Activated B cell treated with CpG ODN at 0.5 μM for 24 hours (primary cell): ENCODE data around the gene PXYLP1. TPM values are rescaled to one million over a fixed set of nuclear protein-coding genes. Genes with fewer than 3 reads are reported as not detected.

Experiments used
- ATAC-seq: fragments of 200-7000 bp; cut with Tn5 transposase; one replicate; pipeline ENCODE4 v1.10.0; 2021; ENCODE audit warnings: low read depth, mild to moderate bottlenecking, moderate library complexity
- CTCF ChIA-PET: fragments of 350-600 bp; sonication (Branson Sonifier 250); formaldehyde crosslinking; loops from one replicate; lab custom pipeline; 2021; ENCODE audit warnings: antibody characterized with exemption; lab: Charles Lee
- POLR2A ChIA-PET: fragments of 350-600 bp; sonication (Branson Sonifier 250); formaldehyde crosslinking; loops from one replicate; lab custom pipeline; 2021; ENCODE audit warnings: antibody characterized with exemption; lab: Charles Lee
- DNase-seq: peaks from one replicate; pipeline ENCODE4 v3.0.0; 2022
- H3K27ac Mint-ChIP-seq: one replicate; pipeline ENCODE4 v1.8.0; 2020; ENCODE audit warnings: mixed read lengths
- H3K27me3 Mint-ChIP-seq: one replicate; pipeline ENCODE4 v1.8.0; 2021; ENCODE audit warnings: mixed read lengths
- H3K36me3 Mint-ChIP-seq: one replicate; pipeline ENCODE4 v1.8.0; 2021; ENCODE audit warnings: low read depth, mixed read lengths
- H3K4me1 Mint-ChIP-seq: one replicate; pipeline ENCODE4 v1.8.0; 2021; ENCODE audit warnings: mixed read lengths
- H3K4me3 Mint-ChIP-seq: one replicate; pipeline ENCODE4 v1.8.0; 2020; ENCODE audit warnings: mild to moderate bottlenecking, mixed read lengths
- H3K9me3 Mint-ChIP-seq: one replicate; pipeline ENCODE4 v1.8.0; 2020; ENCODE audit warnings: mixed read lengths
- CTCF ChIP-seq: fragments of 200-600 bp; IDR thresholded peaks from one replicate; pipeline ENCODE4 v1.8.0; 2022; ENCODE audit warnings: antibody characterized with exemption, mild to moderate bottlenecking
- intact Hi-C: fragments of 100-400 bp; cut with micrococcal nuclease; formaldehyde crosslinking; loops from one replicate; pipeline ENCODE4 v1.15.1; 2024
- total RNA-seq: library from RNA; stranded (reverse); gene quantifications from 2 replicates; pipeline ENCODE4 v1.2.3, GENCODE V29; 2022

PXYLP1 gene
- total RNA-seq, 1 donor from 2014 or later: 2.7 TPM

GRCh38 chr3:141261472-141262307 is 30.1 kb downstream of the PXYLP1 start:
- DNase-seq: no peak
- no peak for TF ChIP-seq CTCF
- Mint-ChIP-seq H3K36me3 (no peaks in the 10 kb centered on the region), H3K27me3 (no peaks in the 10 kb centered on the region), H3K9me3 (no peaks in the 10 kb centered on the region), H3K27ac (peak overlapping the region; percentile 19), H3K4me1 (peaks cover 1% of the 10 kb centered on the region), H3K4me3 (no peak overlapping the region)
- ChIA-PET CTCF (interaction anchor here (1.1 kb wide), 1 partner anchor 30 kb away, joined by 4 read pairs; the partner anchor contains the start of gene PXYLP1), POLR2A (no interaction called here)
- intact Hi-C loops: no loop called here
- ATAC-seq: no peak

GRCh38 chr3:141262308-141262705 is 30.7 kb downstream of the PXYLP1 start:
- ChIA-PET POLR2A (no interaction called here), CTCF (interaction anchor here (1.1 kb wide), 1 partner anchor 31 kb away, joined by 4 read pairs; the partner anchor contains the start of gene PXYLP1)
- no peak overlapping the region for H3K4me3 Mint-ChIP-seq
- ATAC-seq (no peak), DNase-seq (no peak)
- no peak overlapping the region for H3K27ac Mint-ChIP-seq
- no peaks in the 10 kb centered on the region for H3K36me3 Mint-ChIP-seq
- no peak for TF ChIP-seq CTCF
- H3K9me3 Mint-ChIP-seq: no peaks in the 10 kb centered on the region
- H3K4me1 Mint-ChIP-seq: peaks cover 7% of the 10 kb centered on the region
- no peaks in the 10 kb centered on the region for H3K27me3 Mint-ChIP-seq
- intact Hi-C loops: no loop called here

GRCh38 chr3:141266186-141266585 is 34.6 kb downstream of the PXYLP1 start:
- peaks cover 13% of the 10 kb centered on the region for H3K4me1 Mint-ChIP-seq

GRCh38 chr3:141266797-141267555 is 35.4 kb downstream of the PXYLP1 start:
- POLR2A ChIA-PET: interaction anchor here (0.6 to 1.2 kb wide), 5 partner anchors 35 to 414 kb away, joined by 4 to 9 read pairs (median 5); partner anchors contain the start of genes PXYLP1 and RASA2
- H3K27ac Mint-ChIP-seq: peak overlapping the region; percentile 82
- no peak for TF ChIP-seq CTCF
- peaks cover 13% of the 10 kb centered on the region for H3K4me1 Mint-ChIP-seq
- no peaks in the 10 kb centered on the region for H3K9me3 Mint-ChIP-seq
- H3K4me3 Mint-ChIP-seq: peak overlapping the region; percentile 87
- DNase-seq (no peak), ATAC-seq (peak; percentile 80)
- H3K36me3 Mint-ChIP-seq: no peaks in the 10 kb centered on the region
- no peaks in the 10 kb centered on the region for H3K27me3 Mint-ChIP-seq
- CTCF ChIA-PET: interaction anchor here (0.7 to 2.1 kb wide), 4 partner anchors 12 to 604 kb away, joined by 3 to 9 read pairs (median 3); partner anchors contain the start of gene PXYLP1
- intact Hi-C loops: no loop called here

More at GRCh38 chr3:141266186-141266585, 34.6 kb downstream of the PXYLP1 start:
- CTCF ChIA-PET: interaction anchor here (0.7 to 2.1 kb wide), 2 partner anchors 11 to 35 kb away, joined by 3 to 9 read pairs; partner anchors contain the start of gene PXYLP1
- TF ChIP-seq CTCF: no peak
- ATAC-seq: no peak
- intact Hi-C loops: no loop called here
- POLR2A ChIA-PET: no interaction called here
- no peaks in the 10 kb centered on the region for H3K9me3 Mint-ChIP-seq
- no peaks in the 10 kb centered on the region for H3K27me3 Mint-ChIP-seq
- no peak overlapping the region for H3K27ac Mint-ChIP-seq
- no peak for DNase-seq
- no peak overlapping the region for H3K4me3 Mint-ChIP-seq
- H3K36me3 Mint-ChIP-seq: no peaks in the 10 kb centered on the region
